Dendritic cell treated with granulocyte-macrophage colony-stimulating factor and Interleukin-4, amounts not matched to agents 40 ng/mL and 50 ng/mL, for 4 days (primary cell): Measurements from ENCODE around the gene SNX25.

ENCODE experiments used
- H3K27ac Mint-ChIP-seq: one replicate; pipeline ENCODE4 v1.8.0; 2022; ENCODE audit warnings: mild to moderate bottlenecking, mixed read lengths
- H3K27me3 Mint-ChIP-seq: one replicate; pipeline ENCODE4 v1.8.0; 2022; ENCODE audit warnings: mild to moderate bottlenecking, mixed read lengths
- H3K36me3 Mint-ChIP-seq: one replicate; pipeline ENCODE4 v1.8.0; 2022; ENCODE audit warnings: low read depth, mixed read lengths
- H3K4me1 Mint-ChIP-seq: one replicate; pipeline ENCODE4 v1.8.0; 2022; ENCODE audit warnings: low read depth, mixed read lengths
- H3K4me3 Mint-ChIP-seq: one replicate; pipeline ENCODE4 v1.8.0; 2022; ENCODE audit warnings: mild to moderate bottlenecking, moderate library complexity, mixed read lengths
- H3K9me3 Mint-ChIP-seq: one replicate; pipeline ENCODE4 v1.8.0; 2022; ENCODE audit warnings: mixed read lengths
- intact Hi-C: fragments of 100-400 bp; cut with micrococcal nuclease; formaldehyde crosslinking; loops from one replicate; pipeline ENCODE4 v1.15.0; 2022

The SNX25 gene

GRCh38 chr4:185211641-185212040 is 2.2 kb downstream of the SNX25 start:
- Mint-ChIP-seq H3K4me1 (peaks cover 26% of the 10 kb centered on the region), H3K9me3 (no peaks in the 10 kb centered on the region), H3K4me3 (no peak overlapping the region), H3K27me3 (peaks cover 66% of the 10 kb centered on the region), H3K27ac (no peak overlapping the region), H3K36me3 (no peaks in the 10 kb centered on the region)
- intact Hi-C loops: no loop called here

DNA sequence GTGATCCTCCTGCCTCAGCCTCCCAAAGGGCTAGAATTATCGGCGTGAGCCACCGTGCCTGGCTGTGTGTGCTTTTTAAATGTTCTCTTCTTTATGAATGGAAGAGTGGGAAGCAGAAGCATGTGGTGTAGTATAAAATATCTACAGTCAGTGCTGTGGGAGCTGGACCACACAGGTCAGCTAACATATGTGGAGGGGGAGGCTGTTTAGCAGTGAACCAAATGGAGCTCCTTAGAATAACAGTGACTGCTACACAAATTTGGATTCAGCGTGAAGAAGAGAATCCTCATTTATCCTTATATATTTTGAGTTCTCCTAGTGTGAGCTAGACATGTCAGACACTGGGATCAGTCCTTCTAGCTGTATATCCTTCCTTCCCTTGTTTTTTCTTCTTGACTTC is 3.2 kb downstream of the SNX25 start:
- Mint-ChIP-seq H3K9me3 (no peaks in the 10 kb centered on the region), H3K4me1 (peaks cover 26% of the 10 kb centered on the region), H3K4me3 (no peak overlapping the region), H3K36me3 (no peaks in the 10 kb centered on the region), H3K27ac (no peak overlapping the region), H3K27me3 (peaks cover 60% of the 10 kb centered on the region)
- intact Hi-C loops: no loop called here

DNA sequence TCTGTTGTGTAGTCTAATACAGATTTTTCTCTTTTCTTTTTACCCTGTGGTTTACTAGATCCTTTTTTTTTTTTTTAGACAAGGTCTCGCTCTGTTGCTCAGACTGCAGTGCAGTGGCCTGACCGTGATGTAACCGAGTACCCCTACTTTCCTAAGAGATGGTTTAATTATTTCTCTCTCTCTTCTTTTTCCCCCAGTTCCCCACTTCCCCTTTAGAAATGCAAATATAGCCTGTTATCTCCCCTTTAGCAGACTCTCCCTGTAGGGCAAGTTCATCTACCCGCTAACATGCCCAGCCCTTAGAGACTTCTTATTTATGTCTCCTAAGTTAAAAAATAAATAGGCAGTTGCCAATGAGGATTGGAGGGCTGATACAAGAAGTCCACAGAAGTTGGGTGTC is 4.5 kb downstream of the SNX25 start:
- H3K4me1 Mint-ChIP-seq: peaks cover 24% of the 10 kb centered on the region
- no peaks in the 10 kb centered on the region for H3K36me3 Mint-ChIP-seq
- no peak overlapping the region for H3K27ac Mint-ChIP-seq
- H3K27me3 Mint-ChIP-seq: peaks cover 58% of the 10 kb centered on the region
- no peaks in the 10 kb centered on the region for H3K9me3 Mint-ChIP-seq
- intact Hi-C loops: no loop called here
- no peak overlapping the region for H3K4me3 Mint-ChIP-seq

- intact Hi-C loops: no loop called here
- H3K9me3 Mint-ChIP-seq: no peaks in the 10 kb centered on the region
- H3K36me3 Mint-ChIP-seq: no peaks in the 10 kb centered on the region
- H3K4me1 Mint-ChIP-seq: peaks cover 19% of the 10 kb centered on the region
- H3K27me3 Mint-ChIP-seq: peaks cover 55% of the 10 kb centered on the region
- H3K27ac Mint-ChIP-seq: no peak overlapping the region
- no peak overlapping the region for H3K4me3 Mint-ChIP-seq
Measured at GRCh38 chr4:185215261-185215660, 5.9 kb downstream of the SNX25 start.

DNA sequence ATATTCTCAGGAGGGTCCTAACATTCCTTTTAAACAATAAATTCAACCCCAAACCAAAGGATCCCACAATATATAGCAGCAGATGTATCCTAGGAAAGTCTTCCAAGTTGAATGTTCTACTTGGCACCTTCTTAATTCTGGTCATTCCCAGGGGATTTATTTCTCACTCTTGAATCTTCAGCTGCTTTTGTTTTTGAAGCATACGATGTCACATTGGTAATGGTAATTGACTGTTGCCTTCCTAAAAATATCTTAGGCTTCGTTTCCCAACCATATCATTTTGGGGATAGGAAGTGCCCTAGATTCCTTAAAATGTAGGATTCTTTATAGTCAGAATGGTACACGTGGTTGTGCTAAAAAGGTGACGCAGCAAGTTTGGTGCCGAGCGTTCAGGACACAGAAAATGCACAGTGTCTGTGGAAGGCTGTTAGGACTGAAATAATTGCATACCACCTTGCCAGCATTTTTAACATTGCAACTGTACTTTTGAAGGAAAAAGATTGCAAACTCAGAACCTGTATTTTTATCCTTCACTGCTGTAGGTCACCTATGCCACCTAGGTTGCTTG is 8.1 kb downstream of the SNX25 start:
- no peak overlapping the region for H3K27ac Mint-ChIP-seq
- intact Hi-C loops: no loop called here
- no peaks in the 10 kb centered on the region for H3K36me3 Mint-ChIP-seq
- peaks cover 6% of the 10 kb centered on the region for H3K4me1 Mint-ChIP-seq
- peaks cover 40% of the 10 kb centered on the region for H3K27me3 Mint-ChIP-seq
- no peaks in the 10 kb centered on the region for H3K9me3 Mint-ChIP-seq
- H3K4me3 Mint-ChIP-seq: no peak overlapping the region

DNA sequence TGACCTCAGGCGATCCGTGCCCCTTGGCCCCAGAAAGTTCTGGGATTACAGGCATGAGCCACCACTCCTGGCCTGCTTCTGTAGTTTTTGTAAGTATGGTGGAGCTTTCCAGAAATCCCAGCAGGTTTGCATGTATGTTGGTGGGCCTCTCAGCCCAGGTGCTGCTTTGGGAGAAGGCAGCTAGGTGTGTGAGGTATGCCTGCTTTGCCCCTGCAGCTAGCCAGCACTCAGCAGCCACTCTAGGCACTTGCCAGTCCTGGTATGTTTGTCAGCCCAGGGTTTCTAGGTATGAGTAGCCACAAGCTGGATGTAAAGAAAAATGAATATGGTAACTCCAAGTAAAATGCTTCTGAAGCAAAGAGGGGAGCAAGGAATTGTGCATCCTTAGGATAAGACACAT is 8.9 kb downstream of the SNX25 start:
- H3K9me3 Mint-ChIP-seq: no peaks in the 10 kb centered on the region
- no peak overlapping the region for H3K27ac Mint-ChIP-seq
- peaks cover 6% of the 10 kb centered on the region for H3K4me1 Mint-ChIP-seq
- peaks cover 33% of the 10 kb centered on the region for H3K27me3 Mint-ChIP-seq
- no peak overlapping the region for H3K4me3 Mint-ChIP-seq
- intact Hi-C loops: no loop called here
- H3K36me3 Mint-ChIP-seq: no peaks in the 10 kb centered on the region

DNA sequence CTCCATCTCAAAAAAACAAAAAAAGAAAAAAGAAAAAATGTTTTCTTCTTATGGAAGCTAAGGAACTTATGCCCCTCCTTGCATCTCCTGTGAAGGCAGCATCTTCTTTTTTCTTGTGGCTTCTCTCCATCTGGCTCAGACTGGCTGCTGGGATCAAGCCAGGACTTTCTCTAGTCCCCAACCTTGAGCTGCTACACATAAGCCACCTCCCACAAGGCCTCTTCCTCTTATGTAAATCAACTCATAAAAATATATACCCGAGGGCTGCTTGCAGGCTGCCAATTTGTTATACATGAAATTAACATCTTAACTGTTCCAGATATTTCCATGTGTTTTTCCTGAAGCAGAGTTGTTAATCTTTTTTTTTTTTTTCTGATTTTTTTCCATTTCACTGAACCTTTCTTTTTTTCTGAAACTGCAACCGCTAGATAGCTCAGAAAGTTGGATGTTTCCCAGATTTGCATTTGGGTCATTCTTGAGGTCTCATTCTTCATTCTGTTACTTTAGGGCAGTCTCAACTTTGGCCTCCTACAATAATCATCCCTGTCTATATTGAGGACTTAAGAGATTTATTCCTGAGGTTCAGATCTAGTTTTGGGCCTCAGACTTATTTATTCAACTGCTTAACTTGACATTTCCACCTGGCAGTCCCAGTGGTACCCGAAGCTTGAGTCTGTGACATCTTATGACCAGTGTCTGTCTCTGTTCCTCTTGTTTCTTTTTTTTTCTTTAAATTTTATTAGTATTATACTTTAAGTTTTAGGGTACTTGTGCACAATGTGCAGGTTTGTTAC is 10.3 kb downstream of the SNX25 start:
- intact Hi-C loops: no loop called here
- H3K27me3 Mint-ChIP-seq: peaks cover 20% of the 10 kb centered on the region
- H3K27ac Mint-ChIP-seq: no peak overlapping the region
- no peak overlapping the region for H3K4me3 Mint-ChIP-seq
- H3K9me3 Mint-ChIP-seq: no peaks in the 10 kb centered on the region
- H3K36me3 Mint-ChIP-seq: no peaks in the 10 kb centered on the region
- no peaks in the 10 kb centered on the region for H3K4me1 Mint-ChIP-seq

DNA sequence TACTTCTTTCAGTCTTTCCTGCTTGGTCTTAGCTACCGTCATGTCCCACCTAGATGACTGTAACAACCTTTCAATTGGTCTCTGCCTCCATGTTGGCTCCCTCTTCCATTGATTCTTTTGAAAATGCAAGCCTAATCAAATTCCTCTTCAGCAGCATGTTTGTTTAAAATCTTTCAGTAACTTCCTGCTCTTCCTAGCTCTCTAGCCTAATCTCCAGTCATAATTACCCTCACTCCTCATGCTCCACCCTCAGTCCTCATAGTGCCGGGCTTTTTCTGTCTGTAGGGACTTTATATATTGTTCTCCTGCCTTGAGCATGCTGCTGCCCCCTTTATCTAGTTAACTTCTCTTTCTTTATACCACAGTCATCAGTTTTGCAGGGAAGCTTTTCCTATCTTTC is 12.1 kb downstream of the SNX25 start:
- Mint-ChIP-seq H3K4me3 (no peak overlapping the region), H3K27ac (no peak overlapping the region), H3K27me3 (peaks cover 16% of the 10 kb centered on the region), H3K4me1 (no peaks in the 10 kb centered on the region), H3K9me3 (no peaks in the 10 kb centered on the region), H3K36me3 (no peaks in the 10 kb centered on the region)
- intact Hi-C loops: no loop called here

DNA sequence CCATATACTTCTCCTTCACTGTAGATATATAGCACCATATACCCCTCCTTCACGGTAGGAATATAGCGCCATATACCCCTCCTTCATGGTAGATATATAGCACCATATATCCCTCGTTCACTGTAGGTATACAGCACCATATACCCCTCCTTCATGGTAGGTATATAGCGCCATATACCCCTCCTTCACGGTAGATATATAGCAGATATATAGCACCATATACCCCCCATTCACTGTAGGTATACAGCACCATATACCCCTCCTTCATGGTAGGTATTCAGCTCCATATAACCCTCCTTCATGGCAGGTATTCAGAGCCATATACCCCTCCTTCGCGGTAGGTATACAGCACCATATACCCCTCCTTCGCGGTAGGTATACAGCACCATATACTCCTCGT is 12.5 kb downstream of the SNX25 start:
- Mint-ChIP-seq H3K27me3 (peaks cover 15% of the 10 kb centered on the region), H3K4me1 (no peaks in the 10 kb centered on the region), H3K4me3 (no peak overlapping the region), H3K9me3 (no peaks in the 10 kb centered on the region), H3K36me3 (no peaks in the 10 kb centered on the region), H3K27ac (no peak overlapping the region)
- intact Hi-C loops: no loop called here

DNA sequence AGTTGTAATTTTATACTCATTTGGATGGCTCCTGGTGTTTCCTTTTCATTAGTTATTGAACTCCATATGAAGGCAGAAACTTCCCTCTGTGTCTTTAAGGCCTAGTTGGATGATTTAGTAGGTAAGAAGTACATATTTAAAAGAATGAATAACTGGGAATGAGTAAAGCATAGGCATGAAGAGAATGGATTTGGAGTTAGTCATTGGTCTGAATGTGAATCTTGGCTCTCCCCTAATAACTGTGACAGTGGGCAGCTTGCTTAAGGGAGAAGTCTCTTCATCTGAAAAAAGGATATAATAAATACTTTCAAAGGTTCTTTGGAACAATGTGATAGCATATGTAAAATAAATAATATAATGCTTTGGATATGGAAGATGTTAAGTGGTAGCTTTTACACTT is 13.2 kb downstream of the SNX25 start:
- H3K4me3 Mint-ChIP-seq: no peak overlapping the region
- no peaks in the 10 kb centered on the region for H3K36me3 Mint-ChIP-seq
- H3K4me1 Mint-ChIP-seq: no peaks in the 10 kb centered on the region
- intact Hi-C loops: no loop called here
- peaks cover 13% of the 10 kb centered on the region for H3K27me3 Mint-ChIP-seq
- no peaks in the 10 kb centered on the region for H3K9me3 Mint-ChIP-seq
- H3K27ac Mint-ChIP-seq: no peak overlapping the region

DNA sequence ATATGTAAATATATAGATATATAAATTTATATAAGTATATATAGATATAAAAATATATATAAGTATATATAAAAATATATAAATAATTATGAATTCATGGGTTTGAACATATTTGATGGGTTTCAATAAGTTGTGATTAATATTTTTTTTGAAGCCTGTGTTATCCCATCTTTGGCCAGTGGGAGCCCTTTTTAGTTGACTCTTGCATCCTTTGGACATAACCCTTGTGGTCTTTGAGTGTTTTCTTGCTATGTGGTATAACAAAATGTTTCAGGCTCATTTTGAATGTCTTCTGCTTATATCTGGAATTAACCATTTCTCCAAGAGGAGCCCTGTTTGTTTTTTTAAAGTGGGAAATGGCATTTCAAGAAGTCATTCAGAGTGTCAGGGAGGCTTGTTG is 15.2 kb downstream of the SNX25 start:
- no peaks in the 10 kb centered on the region for H3K36me3 Mint-ChIP-seq
- no peak overlapping the region for H3K4me3 Mint-ChIP-seq
- no peaks in the 10 kb centered on the region for H3K4me1 Mint-ChIP-seq
- H3K27me3 Mint-ChIP-seq: peaks cover 7% of the 10 kb centered on the region
- intact Hi-C loops: no loop called here
- no peak overlapping the region for H3K27ac Mint-ChIP-seq
- no peaks in the 10 kb centered on the region for H3K9me3 Mint-ChIP-seq

DNA sequence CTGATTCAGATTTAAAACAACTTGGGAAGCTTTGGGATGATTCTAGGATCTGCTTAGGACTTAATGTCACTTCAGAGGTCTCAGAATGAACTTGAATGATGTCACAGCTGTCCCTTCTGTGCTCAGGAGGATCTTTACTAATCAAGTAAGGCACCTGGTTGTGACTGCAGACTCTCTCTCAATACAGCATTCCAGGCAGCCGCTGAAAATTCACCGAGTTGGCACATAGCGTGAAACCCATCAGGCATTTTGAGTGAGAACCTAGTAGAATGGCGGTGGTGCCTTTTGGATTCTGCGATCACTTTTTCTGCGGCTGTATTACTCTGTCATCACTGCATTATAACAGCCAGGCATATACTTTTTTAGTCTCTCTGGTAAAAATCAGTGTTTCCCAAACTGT is 16.5 kb downstream of the SNX25 start:
- H3K27me3 Mint-ChIP-seq: peaks cover 7% of the 10 kb centered on the region
- no peak overlapping the region for H3K27ac Mint-ChIP-seq
- no peaks in the 10 kb centered on the region for H3K4me1 Mint-ChIP-seq
- H3K9me3 Mint-ChIP-seq: no peaks in the 10 kb centered on the region
- no peaks in the 10 kb centered on the region for H3K36me3 Mint-ChIP-seq
- no peak overlapping the region for H3K4me3 Mint-ChIP-seq
- intact Hi-C loops: no loop called here

DNA sequence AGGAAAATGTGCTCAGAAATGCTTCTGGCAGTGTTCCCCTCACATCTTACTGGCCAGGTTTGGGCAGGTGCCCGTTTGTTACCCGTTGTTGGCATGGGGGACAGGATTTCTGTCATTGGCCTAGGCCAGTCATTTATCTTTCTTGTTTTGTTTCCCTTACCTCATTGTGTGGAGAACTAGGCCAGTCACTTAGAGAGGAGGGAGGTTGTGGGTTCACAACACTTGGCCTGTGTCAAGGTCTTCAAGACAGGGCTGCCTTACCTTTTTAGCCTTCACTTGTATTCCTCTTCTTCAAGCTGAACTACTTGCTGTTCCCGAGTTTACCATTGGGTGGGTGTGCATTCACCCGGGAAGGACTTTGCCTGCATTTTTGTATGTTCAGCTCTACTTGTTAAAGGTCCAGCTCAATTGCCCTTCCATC is 17.7 kb downstream of the SNX25 start:
- Mint-ChIP-seq H3K36me3 (no peaks in the 10 kb centered on the region), H3K27ac (no peak overlapping the region)

GRCh38 chr4:185227713-185228278 is 18.4 kb downstream of the SNX25 start:
- Mint-ChIP-seq H3K4me3 (no peak overlapping the region), H3K4me1 (no peaks in the 10 kb centered on the region), H3K9me3 (no peaks in the 10 kb centered on the region)

More for the DNA sequence above, 17.7 kb downstream of the SNX25 start:
- Mint-ChIP-seq H3K4me3 (no peak overlapping the region), H3K4me1 (no peaks in the 10 kb centered on the region), H3K27me3 (peaks cover 4% of the 10 kb centered on the region), H3K9me3 (no peaks in the 10 kb centered on the region)
- intact Hi-C loops: no loop called here

More at GRCh38 chr4:185227713-185228278, 18.4 kb downstream of the SNX25 start:
- intact Hi-C loops: no loop called here
- Mint-ChIP-seq H3K27me3 (peaks cover 3% of the 10 kb centered on the region), H3K27ac (no peak overlapping the region), H3K36me3 (no peaks in the 10 kb centered on the region)
